Fibroblast of skin of right quadriceps (primary cell): Measurements from ENCODE around the gene MS4A6E.
A peak's percentile ranks its signal among the peaks of the same experiment; 100 is the strongest.
"Not testable (repeated sequence)": the region's sequence is repeated elsewhere in the genome, so short reads cannot be mapped to it uniquely, and the experiment has no call there.

Source experiments
- DNase-seq: peaks from one replicate; pipeline ENCODE4 v3.0.0-alpha.2; 2013

The MS4A6E gene

GRCh38 chr11:60326955-60327354 lies at the start of gene MS4A6E:
Gene MS4A6E, plus strand, starts transcription at chr11:60327255. Its CDS starts 7,641 bp downstream, at chr11:60334896.
- DNase-seq = no peak

DNA sequence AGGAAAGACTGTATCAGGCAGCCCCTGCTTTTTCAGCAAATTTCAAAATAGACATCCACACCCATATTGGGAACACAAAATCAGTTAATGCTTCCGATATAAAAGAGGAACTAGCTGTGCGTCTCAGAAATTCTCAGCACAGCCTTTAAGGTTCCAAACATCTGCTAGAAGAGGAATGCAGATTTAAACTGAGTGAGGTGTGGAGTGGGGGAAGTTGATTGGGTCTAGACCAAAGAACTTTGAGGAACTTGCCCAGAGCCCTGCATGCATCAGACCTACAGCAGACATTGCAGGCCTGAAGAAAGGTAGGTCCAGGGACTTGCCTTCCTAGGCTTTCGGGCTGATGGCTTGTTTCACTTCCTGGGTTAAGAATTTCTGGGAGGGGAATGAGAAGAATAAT lies 46.6 kb upstream of the MS4A6E start, which contains the start of gene MS4A4A:
MS4A4A (plus strand) TSS at position 255 of the 400 bp plus-strand sequence; CDS start at position 265, 10 bp downstream.
- no peak for DNase-seq

GRCh38 chr11:60281485-60281884 lies 45.6 kb upstream of the MS4A6E start:
- no peak for DNase-seq

DNA sequence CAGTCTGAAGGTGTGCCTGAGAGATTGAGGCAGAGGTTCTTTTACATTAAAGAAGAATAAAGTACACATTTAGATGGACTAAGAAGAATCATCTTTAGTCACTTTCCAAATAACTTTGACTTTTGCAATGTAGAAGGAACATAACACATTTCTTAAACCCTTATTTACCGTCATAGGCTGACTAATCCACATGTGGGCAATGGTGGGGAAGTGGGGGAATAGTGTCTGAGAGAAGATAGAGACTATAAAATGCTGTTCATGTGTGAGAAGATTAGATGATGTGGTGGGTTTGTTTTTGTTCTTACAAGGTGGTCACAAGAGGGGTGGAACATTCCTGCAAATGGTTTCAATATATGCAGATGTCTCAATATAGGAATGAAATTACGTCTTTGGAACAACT lies 44.8 kb upstream of the MS4A6E start:
- no peak for DNase-seq

- not testable (repeated sequence) for DNase-seq
Observed at GRCh38 chr11:60285411-60286126, 41.5 kb upstream of the MS4A6E start.

- no peak for DNase-seq
Observed at GRCh38 chr11:60288531-60288930, 38.5 kb upstream of the MS4A6E start.

DNA sequence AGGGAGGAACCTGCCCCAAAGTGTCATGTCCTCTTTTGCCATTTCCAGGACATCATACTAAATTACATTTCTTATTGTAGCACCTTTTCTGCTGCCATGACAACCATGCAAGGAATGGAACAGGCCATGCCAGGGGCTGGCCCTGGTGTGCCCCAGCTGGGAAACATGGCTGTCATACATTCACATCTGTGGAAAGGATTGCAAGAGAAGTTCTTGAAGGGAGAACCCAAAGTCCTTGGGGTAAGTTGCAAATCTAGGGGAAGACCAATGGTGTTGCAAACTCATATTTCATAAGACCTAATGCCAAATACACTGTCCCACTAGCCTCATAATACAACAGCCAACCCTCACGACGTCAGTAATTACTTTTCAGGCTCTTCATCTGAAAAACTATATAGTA lies 34.9 kb upstream of the MS4A6E start:
- no peak for DNase-seq

DNA sequence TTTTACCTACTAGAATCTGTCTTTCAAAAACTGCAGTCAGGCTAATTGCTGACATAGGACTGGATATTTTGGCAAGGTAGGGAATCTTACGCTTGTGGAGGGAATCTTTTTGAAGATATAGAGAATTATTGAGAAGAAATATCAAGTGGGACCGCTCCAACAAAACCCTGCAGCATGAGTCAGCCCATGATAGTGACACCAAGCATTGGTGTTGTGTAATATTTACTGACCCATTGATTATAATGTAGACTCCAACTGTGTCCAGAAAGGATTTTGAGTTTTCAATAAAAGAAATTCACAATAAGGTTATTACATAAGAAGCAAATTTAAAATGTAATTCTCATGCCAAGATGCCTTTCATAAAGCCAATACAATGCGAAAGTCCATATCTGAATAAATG lies 25.9 kb upstream of the MS4A6E start:
- DNase-seq = no peak

- not testable (repeated sequence) for DNase-seq
Observed at GRCh38 chr11:60301884-60302283, 25.2 kb upstream of the MS4A6E start.

DNA sequence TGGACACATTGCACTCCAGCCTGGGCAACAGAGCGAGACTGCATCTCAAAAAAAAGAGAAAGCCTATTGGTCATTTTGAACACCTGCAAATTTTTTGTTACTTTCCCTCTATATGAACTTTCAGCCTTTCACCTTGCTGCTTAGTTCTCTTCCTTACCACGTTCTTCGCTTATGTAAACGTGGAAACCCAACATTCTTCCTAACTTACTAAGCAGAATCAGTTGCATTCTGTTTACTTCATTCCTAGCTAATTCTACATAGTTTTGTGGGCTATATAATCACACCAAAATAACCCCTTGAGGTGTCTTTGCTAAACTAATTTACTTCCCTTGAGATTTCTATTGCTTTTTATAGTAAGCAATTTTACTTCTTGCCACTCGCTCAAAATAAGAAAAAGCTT lies 23.4 kb upstream of the MS4A6E start:
- DNase-seq = no peak

DNA sequence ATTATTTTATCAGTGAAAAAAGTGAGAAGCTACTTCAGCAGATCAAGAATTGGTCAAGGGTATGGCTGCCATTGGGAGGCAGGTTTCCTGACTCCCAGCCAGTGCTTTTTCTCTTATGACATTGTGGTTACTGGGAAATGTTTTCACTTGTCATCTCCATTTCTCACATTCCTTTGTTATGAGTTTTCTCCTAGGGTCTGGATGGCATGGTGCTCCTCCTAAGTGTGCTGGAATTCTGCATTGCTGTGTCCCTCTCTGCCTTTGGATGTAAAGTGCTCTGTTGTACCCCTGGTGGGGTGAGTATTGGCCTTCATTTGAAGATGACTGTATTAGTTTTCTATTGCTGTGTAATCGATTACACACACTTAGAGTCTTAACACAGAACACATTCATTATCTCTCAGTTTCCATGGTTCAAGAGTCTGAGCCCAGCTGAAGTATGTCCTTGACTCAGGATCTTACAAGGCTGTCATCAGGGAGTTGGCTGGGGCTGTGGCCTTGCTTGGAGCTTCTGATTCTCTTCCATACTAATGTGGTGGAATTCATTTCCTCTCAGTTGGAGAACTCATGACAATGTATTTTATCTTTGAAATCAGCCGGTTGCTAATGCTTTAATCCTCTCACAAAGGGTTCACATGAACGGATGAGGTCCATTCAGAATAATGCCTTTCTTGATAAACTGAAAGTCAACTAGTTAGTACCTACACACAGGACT lies 21.0 kb upstream of the MS4A6E start:
- DNase-seq = no peak

DNA sequence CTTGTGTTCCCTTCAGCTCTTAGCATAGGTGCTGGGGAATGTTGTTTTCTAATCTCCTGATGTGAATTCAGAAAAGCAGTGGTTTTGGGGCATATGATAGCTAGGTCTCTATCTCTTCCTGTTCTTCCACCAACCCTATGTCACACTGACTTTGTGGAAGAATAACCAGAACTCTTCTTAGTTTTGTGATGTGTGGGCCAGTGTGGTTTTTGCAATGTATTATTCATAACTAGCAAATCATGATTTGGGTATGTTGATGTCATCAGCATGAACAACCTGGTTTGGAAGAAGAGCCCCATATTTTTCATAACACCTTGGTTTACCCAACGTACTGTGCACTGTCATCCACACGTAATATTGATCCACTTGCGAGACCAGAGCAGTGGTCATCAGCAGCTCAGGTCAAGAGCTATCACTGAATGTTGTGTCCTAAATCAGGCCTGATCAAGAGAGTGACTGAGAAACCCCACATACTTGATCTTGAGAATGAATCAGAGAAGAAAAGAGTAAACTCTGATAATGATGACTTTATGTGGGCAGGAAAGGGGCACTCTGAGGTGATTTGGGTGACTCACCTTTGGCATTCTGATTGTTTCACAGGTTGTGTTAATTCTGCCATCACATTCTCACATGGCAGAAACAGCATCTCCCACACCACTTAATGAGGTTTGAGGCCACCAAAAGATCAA lies 19.4 kb upstream of the MS4A6E start:
- DNase-seq = no peak

GRCh38 chr11:60310407-60310998 lies 16.6 kb upstream of the MS4A6E start:
- no peak for DNase-seq

DNA sequence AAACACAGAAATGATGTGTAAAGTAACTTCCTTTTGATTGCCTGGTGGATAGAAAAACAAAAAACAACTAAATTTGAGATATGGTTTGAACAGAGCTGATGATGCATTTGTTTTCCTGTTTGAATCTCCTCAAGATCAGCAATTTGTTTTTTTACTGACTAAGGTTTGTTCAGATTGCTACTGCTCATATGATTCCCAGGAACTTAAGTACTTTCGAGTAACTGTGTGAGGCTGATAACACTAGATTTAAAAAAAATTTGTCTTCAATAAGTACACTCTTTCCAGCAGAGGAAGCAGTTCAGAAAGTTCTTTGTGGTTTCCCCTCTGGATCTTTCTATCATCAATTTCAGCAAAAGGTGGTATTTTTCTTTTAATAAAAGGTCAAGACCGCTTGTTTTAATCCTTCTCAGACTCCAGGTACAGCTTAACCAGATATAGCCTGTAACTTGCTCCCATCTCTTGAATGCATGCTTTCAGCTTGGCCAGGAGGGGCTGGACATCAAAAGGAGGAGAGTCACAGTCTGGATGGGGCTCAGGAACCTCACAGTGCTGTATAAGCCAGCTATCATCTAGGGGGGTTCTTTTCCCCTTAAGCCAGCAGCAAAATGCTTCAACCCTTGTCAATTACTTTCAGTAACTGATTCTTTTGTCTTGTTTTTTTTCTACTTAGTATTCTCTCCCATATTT lies 12.3 kb upstream of the MS4A6E start:
- no peak for DNase-seq

DNA sequence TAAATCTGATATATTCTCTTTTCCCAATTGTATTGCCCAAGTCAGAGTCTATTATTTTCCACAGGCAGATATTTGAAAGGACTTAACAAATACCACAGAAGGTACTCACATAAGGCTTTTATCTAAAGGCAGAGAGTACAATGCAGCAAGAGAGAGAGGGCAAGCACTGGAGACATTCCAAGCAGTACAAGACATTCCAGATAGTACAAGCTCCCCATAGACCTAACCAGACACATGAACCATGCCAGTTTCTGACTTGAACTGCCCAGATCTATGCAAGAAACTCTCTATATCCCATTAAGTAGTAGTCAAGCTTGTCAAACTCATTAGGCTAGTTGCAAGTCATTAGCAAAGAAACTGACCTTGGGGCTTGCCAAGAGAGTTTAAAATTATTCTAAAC lies 11.2 kb upstream of the MS4A6E start:
- DNase-seq = no peak

- no peak for DNase-seq
Observed at GRCh38 chr11:60316317-60316716, 10.7 kb upstream of the MS4A6E start.

DNA sequence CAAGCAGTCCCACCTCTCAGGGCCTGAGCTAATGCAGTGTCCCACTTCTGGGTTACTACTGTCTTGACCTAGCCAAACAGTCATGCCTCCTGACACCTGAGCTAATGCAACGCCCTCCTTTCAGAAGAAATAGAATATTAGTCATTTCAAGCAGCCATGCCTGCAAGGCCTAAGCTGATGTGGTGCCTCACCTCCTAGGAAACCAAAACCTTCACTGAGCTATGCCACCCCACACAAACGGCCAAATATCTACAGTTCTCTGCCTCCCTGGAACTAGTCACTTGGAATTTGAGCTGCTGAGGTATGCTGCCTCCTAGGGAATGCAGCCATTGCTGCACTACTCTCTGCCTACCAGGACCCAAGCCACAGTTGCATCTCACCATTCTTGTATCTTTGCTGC lies 8.3 kb upstream of the MS4A6E start:
- DNase-seq = no peak

GRCh38 chr11:60321051-60321450 lies 6.0 kb upstream of the MS4A6E start:
- DNase-seq = no peak

- no peak for DNase-seq
Observed at GRCh38 chr11:60328460-60328859, 1.4 kb downstream of the MS4A6E start.

DNA sequence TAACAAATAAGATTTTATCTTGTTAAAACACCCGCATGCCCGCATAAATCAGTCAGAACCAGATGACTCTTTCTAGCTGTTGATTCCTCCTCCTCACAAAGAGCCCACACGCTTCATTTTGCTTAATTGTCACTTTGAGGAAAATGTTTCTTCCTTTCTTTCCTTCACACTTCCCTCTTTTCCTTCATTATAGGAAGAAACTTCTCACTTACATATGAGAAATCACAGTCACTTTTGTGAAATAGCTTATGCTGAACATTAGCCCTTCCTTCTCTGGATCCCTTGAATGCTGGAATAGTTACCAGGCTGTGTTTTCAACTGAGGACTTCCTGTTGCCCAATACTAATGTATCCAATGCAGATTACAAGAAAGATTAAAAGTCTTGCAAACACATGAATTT lies 5.8 kb downstream of the MS4A6E start:
- no peak for DNase-seq

GRCh38 chr11:60334005-60334620 lies 7.1 kb downstream of the MS4A6E start:
- peak; percentile 2 for DNase-seq

DNA sequence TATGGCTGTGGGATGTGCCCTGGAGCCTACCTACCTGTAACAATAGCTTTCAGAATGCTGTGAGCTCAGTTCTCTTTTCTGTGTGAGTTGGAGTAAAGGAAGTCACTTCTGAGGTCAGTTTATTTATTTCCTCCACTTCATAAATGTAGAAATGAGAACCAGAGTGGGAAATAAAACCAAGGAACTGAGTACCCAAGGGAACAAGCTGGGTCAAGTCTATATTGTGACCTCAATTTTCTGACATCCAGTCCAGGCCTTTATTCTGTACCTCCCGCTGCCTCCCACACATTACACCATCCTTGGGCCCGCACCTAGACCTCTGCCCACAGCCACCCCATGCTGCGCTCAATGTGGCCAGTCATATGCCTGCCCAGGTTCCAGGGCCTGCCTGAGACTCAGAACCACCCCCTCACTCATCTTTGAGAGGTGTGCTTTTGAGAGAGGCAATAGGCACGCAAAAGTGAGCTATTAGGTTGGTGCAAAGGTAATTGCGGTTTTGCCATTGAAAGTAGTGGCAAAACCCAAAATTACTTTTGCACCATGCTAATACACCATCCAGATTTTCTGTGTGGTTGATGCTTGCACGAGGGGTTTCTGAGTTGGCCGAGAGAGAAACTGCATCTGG lies 9.8 kb downstream of the MS4A6E start:
- no peak for DNase-seq
